Transverse colon (tissue), 4 donors: ENCODE results near the gene DAPP1. TPM values are rescaled to one million over a fixed set of nuclear protein-coding genes. Genes with fewer than 3 reads are reported as not detected.

ENCODE experiments used
- DNase-seq: peaks from one replicate; pipeline ENCODE4 v3.0.0-alpha.2; 2019
- H3K27ac ChIP-seq, 4 donors: fragments of 200-600 bp; sonication (generic); 2 replicates each; pipeline ENCODE4 v1.5.1; 2016 to 2018; ENCODE audit warnings: inconsistent platforms in 4 of 4
- H3K27me3 ChIP-seq: fragments of 200-600 bp; sonication (generic); 2 replicates; pipeline ENCODE4 v1.5.1; 2017; ENCODE audit warnings: inconsistent platforms
- H3K36me3 ChIP-seq, 4 donors: fragments of 200-600 bp; sonication (generic); 2 replicates each; pipeline ENCODE4 v1.5.1; 2017 to 2019; ENCODE audit warnings: inconsistent platforms in 4 of 4
- H3K4me1 ChIP-seq, 4 donors: fragments of 200-600 bp; sonication (generic); 2 replicates each; pipeline ENCODE4 v1.5.1; 2017 to 2020; ENCODE audit warnings: inconsistent platforms in 4 of 4
- H3K4me3 ChIP-seq, 4 donors: fragments of 200-600 bp; sonication (generic); 1 replicate in 1 of 4; 2 replicates in 3 of 4; pipeline versions ENCODE4 v1.5.1 to v1.6.1; 2017 to 2019; ENCODE audit warnings: inconsistent platforms in 4 of 4
- H3K9me3 ChIP-seq, 2 donors: fragments of 200-600 bp; sonication (generic); 2 replicates each; pipeline ENCODE4 v1.5.1; 2017 to 2019; ENCODE audit warnings: inconsistent platforms in 2 of 2
- CTCF ChIP-seq, 5 experiments: fragments of 200-600 bp in 3 of 5; fragments of 450-650 bp in 2 of 5; sonication (generic) in 3 of 5; IDR thresholded peaks; 1 replicate in 2 of 5; 2 replicates in 3 of 5; pipeline ENCODE4 v1.5.1; 2016 to 2017; ENCODE audit warnings: antibody characterized with exemption in 5 of 5, inconsistent platforms in 3 of 5, mild to moderate bottlenecking in 2 of 5, moderate library complexity in 1 of 5
- EP300 ChIP-seq: sonication (generic); formaldehyde crosslinking; IDR thresholded peaks from one replicate; pipeline ENCODE4 v1.6.1; 2017; ENCODE audit warnings: antibody characterized with exemption, low read depth
- POLR2A ChIP-seq: fragments of 450-650 bp; IDR thresholded peaks from one replicate; pipeline ENCODE4 v1.6.1; 2016; ENCODE audit warnings: antibody characterized with exemption, mild to moderate bottlenecking, moderate library complexity
- POLR2AphosphoS5 ChIP-seq, 3 donors: sonication (generic); formaldehyde crosslinking; IDR thresholded peaks; one replicate each; pipeline ENCODE4 v1.6.1; 2016; ENCODE audit warnings: antibody characterized with exemption in 3 of 3
- WGBS, 2 donors: methylation state at CpG; one replicate each; pipeline ENCODE4 v1.1.5; 2018; ENCODE audit warnings: low coverage in 1 of 2; 5-methylcytosine and 5-hydroxymethylcytosine counted together
- in situ Hi-C, 4 donors: fragments of 200-750 bp; cut with MboI; loops; one replicate each; pipeline versions ENCODE4 v1.15.0 to v1.15.1; 2017; ENCODE audit warnings: low sequenced_read_pairs in 3 of 4, low pct_ligation_motif_present in 1 of 4, low pct_unique_long_range_greater_than_20kb in 1 of 4
- intact Hi-C: fragments of 100-400 bp; cut with DNase I; formaldehyde crosslinking; loops from one replicate; pipeline ENCODE4 v1.15.1; 2023; ENCODE audit warnings: low total_unique reads
- total RNA-seq, 4 donors: library from RNA; depleted of rRNA; stranded (reverse); fragments of >200 nt; gene quantifications; one replicate each; pipeline ENCODE4 v1.1.0, GENCODE V29; 2016

The DAPP1 gene
- total RNA-seq, 4 donors from 2014 or later = 0.41 to 10.7 (median 7.6) TPM

- intact Hi-C loops = no loop called here
- H3K27ac ChIP-seq = no peak overlapping the region
- TF ChIP-seq POLR2A = no peak
- no peak for TF ChIP-seq EP300
- no peak for TF ChIP-seq POLR2AphosphoS5 (IDR thresholded peaks at IDR 0.05)
- TF ChIP-seq CTCF (IDR thresholded peaks at IDR 0.05) = no peak
- in situ Hi-C loops = no loop called here
- DNase-seq = no peak
- H3K9me3 ChIP-seq = no peaks in the 10 kb centered on the region
- no peaks in the 10 kb centered on the region for H3K4me1 ChIP-seq
- no peaks in the 10 kb centered on the region for H3K27me3 ChIP-seq
- H3K36me3 ChIP-seq = no peaks in the 10 kb centered on the region
- H3K4me3 ChIP-seq = no peak overlapping the region
These were observed 55.9 kb downstream of the DAPP1 start for GRCh38 chr4:99872570-99872969.

- DNase-seq = no peak
- H3K9me3 ChIP-seq = no peaks in the 10 kb centered on the region
- no peak for TF ChIP-seq POLR2A
- peak in 1 of 3 donors; percentile 34 for TF ChIP-seq POLR2AphosphoS5 (IDR thresholded peaks at IDR 0.05)
- peak overlapping the region in 3 of 4 donors; percentile 4 to 36 (median 21) for H3K27ac ChIP-seq
- no peaks in the 10 kb centered on the region for H3K4me1 ChIP-seq
- in situ Hi-C loops = loop anchor here in 2 of 4 donors (25.0 kb wide), 1 partner anchor 313 kb away; the partner anchor contains the start of genes MTTP (in 2 of the 2) and TRMT10A (in 2 of the 2)
- H3K4me3 ChIP-seq = no peak overlapping the region
- intact Hi-C loops = no loop called here
- H3K36me3 ChIP-seq = peaks cover 0 to 2% (median 0%) of the 10 kb centered on the region in 4 donors
- H3K27me3 ChIP-seq = no peaks in the 10 kb centered on the region
These were observed 58.4 kb downstream of the DAPP1 start for GRCh38 chr4:99875071-99875470.

GRCh38 chr4:99876946-99877345 is 60.3 kb downstream of the DAPP1 start:
- intact Hi-C loops = no loop called here

GRCh38 chr4:99878604-99879003 is 62.0 kb downstream of the DAPP1 start:
- intact Hi-C loops = no loop called here
- no peak overlapping the region for H3K27ac ChIP-seq
- TF ChIP-seq POLR2AphosphoS5 (IDR thresholded peaks at IDR 0.05) (no peak), EP300 (no peak), CTCF (IDR thresholded peaks at IDR 0.05) (no peak), POLR2A (no peak)
- in situ Hi-C loops = loop anchor here in 2 of 4 donors (25.0 kb wide), 1 partner anchor 316 kb away; the partner anchor contains the start of genes MTTP (in 2 of the 2) and TRMT10A (in 2 of the 2)
- DNase-seq = no peak
- peaks cover 0 to 27% (median 12%) of the 10 kb centered on the region in 4 donors for H3K36me3 ChIP-seq
- H3K4me1 ChIP-seq = no peaks in the 10 kb centered on the region
- no peak overlapping the region for H3K4me3 ChIP-seq
- no peaks in the 10 kb centered on the region for H3K9me3 ChIP-seq
- no peaks in the 10 kb centered on the region for H3K27me3 ChIP-seq

More at GRCh38 chr4:99876946-99877345, 60.3 kb downstream of the DAPP1 start:
- H3K36me3 ChIP-seq = peaks cover 0 to 20% (median 9%) of the 10 kb centered on the region in 4 donors
- H3K27me3 ChIP-seq = no peaks in the 10 kb centered on the region
- TF ChIP-seq CTCF (IDR thresholded peaks at IDR 0.05) = no peak
- TF ChIP-seq EP300 = no peak
- TF ChIP-seq POLR2AphosphoS5 (IDR thresholded peaks at IDR 0.05) = no peak
- no peak for TF ChIP-seq POLR2A
- H3K4me3 ChIP-seq = no peak overlapping the region
- in situ Hi-C loops = loop anchor here in 2 of 4 donors (25.0 kb wide), 1 partner anchor 315 kb away; the partner anchor contains the start of genes MTTP (in 2 of the 2) and TRMT10A (in 2 of the 2)
- H3K27ac ChIP-seq = no peak overlapping the region
- H3K9me3 ChIP-seq = no peaks in the 10 kb centered on the region
- no peaks in the 10 kb centered on the region for H3K4me1 ChIP-seq
- WGBS, 2 donors = 71 to 80% methylated on average over 1 to 3 of the region's 3 CpGs
- DNase-seq = no peak

- Histone ChIP-seq H3K36me3 (peaks cover 0 to 36% (median 17%) of the 10 kb centered on the region in 4 donors), H3K27me3 (no peaks in the 10 kb centered on the region), H3K4me1 (no peaks in the 10 kb centered on the region), H3K9me3 (no peaks in the 10 kb centered on the region), H3K4me3 (no peak overlapping the region), H3K27ac (no peak overlapping the region)
- DNase-seq = no peak
- WGBS, 2 donors = 87 to 89% methylated on average over 3 of the region's 3 CpGs
- in situ Hi-C loops = loop anchor here in 2 of 4 donors (25.0 kb wide), 1 partner anchor 317 kb away; the partner anchor contains the start of genes MTTP (in 2 of the 2) and TRMT10A (in 2 of the 2)
- intact Hi-C loops = no loop called here
- no peak for TF ChIP-seq EP300
- no peak for TF ChIP-seq CTCF (IDR thresholded peaks at IDR 0.05)
- no peak for TF ChIP-seq POLR2A
- TF ChIP-seq POLR2AphosphoS5 (IDR thresholded peaks at IDR 0.05) = no peak
These were observed 62.8 kb downstream of the DAPP1 start for GRCh38 chr4:99879458-99879857.
